ENCODE results near the gene SORCS3. TPM values are rescaled to one million over a fixed set of nuclear protein-coding genes. Genes with fewer than 3 reads are reported as not detected.

Gene SORCS3
- total RNA-seq, 2 donors from 2014 or later: 0.68 TPM; not detected in 1

DNA sequence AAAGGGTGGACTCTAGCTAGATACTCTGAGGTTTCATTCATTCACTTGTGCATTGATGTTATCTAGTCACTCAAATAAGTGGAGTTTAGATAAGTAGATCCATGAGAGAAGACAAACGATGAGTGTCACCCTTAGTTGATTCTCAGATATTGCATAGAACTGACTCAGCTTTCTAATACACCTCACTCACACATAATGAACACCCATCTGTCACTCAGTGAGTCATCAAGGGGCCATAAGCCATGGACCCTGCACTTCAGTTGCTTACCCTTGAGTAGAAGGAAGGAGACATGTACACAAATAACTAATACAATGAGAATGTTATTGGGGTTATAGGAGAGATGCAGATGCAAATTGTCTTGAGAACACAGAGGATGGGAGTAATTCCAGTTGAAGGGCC is 163.8 kb downstream of the SORCS3 start:
- Mint-ChIP-seq H3K36me3 (ENCODE audit: low read depth) (peaks cover 2% of the 10 kb centered on the region), H3K4me1 (peaks cover 16% of the 10 kb centered on the region), H3K9me3 (no peaks in the 10 kb centered on the region), H3K4me3 (no peak overlapping the region), H3K27me3 (ENCODE audit: insufficient read depth) (peaks cover 4% of the 10 kb centered on the region), H3K27ac (no peak overlapping the region)
- Histone ChIP-seq H3K27ac (ENCODE audit: low read depth, low read length) (no peak overlapping the region), H3K27me3 (ENCODE audit: control insufficient read depth, insufficient read depth, low read length, poor library complexity, severe bottlenecking) (no peaks in the 10 kb centered on the region), H3K4me1 (ENCODE audit: control insufficient read depth, insufficient read depth, low read length) (no peaks in the 10 kb centered on the region), H3K36me3 (ENCODE audit: control insufficient read depth, insufficient read depth, low read length) (no peaks in the 10 kb centered on the region), H3K4me3 (ENCODE audit: low read length) (no peak overlapping the region), H3K9ac (ENCODE audit: extremely low read depth, low read length, poor library complexity, severe bottlenecking) (no peak overlapping the region), H3K9me3 (ENCODE audit: control insufficient read depth, low read length) (no peaks in the 10 kb centered on the region)
- TF ChIP-seq, protein P1, sequence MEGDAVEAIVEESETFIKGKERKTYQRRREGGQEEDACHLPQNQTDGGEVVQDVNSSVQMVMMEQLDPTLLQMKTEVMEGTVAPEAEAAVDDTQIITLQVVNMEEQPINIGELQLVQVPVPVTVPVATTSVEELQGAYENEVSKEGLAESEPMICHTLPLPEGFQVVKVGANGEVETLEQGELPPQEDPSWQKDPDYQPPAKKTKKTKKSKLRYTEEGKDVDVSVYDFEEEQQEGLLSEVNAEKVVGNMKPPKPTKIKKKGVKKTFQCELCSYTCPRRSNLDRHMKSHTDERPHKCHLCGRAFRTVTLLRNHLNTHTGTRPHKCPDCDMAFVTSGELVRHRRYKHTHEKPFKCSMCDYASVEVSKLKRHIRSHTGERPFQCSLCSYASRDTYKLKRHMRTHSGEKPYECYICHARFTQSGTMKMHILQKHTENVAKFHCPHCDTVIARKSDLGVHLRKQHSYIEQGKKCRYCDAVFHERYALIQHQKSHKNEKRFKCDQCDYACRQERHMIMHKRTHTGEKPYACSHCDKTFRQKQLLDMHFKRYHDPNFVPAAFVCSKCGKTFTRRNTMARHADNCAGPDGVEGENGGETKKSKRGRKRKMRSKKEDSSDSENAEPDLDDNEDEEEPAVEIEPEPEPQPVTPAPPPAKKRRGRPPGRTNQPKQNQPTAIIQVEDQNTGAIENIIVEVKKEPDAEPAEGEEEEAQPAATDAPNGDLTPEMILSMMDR (conservative IDR thresholded peaks at IDR 0.05): no peak
- 100% methylated on average over 1 of the region's 1 CpG; no CpG with 5 or more reads in 1 of the 2 experiments for WGBS, 2 experiments (ENCODE audit: insufficient coverage in 1 of 2, insufficient read length in 1 of 2)
- no peak for DNase-seq

DNA sequence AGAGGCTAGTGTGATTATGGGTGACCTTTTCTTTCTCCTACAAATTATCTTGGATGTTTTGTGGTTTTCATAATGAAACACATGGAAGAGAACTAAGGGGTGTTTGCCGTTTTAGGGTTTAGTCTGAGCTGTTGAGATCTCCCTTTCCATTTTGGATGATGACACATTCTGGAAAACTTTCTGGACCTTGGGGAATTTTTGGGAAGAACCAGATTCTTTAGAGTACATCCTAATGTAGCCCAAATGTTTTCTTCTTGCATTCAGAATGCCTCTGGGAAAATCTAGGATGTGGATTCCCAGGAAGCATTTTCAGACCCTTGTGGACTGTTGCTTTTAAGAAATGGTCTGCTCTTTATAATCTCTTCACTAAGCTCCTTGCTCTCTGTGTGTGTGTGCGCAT is 165.7 kb downstream of the SORCS3 start:
- H3K36me3 Mint-ChIP-seq (ENCODE audit: low read depth): peaks cover 2% of the 10 kb centered on the region
- H3K4me1 Mint-ChIP-seq: peaks cover 2% of the 10 kb centered on the region
- H3K4me3 ChIP-seq (ENCODE audit: low read length): no peak overlapping the region
- no peak for DNase-seq
- H3K27me3 Mint-ChIP-seq (ENCODE audit: insufficient read depth): peaks cover 4% of the 10 kb centered on the region
- H3K36me3 ChIP-seq (ENCODE audit: control insufficient read depth, insufficient read depth, low read length): no peaks in the 10 kb centered on the region
- H3K4me1 ChIP-seq (ENCODE audit: control insufficient read depth, insufficient read depth, low read length): no peaks in the 10 kb centered on the region
- no peaks in the 10 kb centered on the region for H3K27me3 ChIP-seq (ENCODE audit: control insufficient read depth, insufficient read depth, low read length, poor library complexity, severe bottlenecking)
- H3K9me3 ChIP-seq (ENCODE audit: control insufficient read depth, low read length): no peaks in the 10 kb centered on the region
- H3K9me3 Mint-ChIP-seq: no peaks in the 10 kb centered on the region
- H3K9ac ChIP-seq (ENCODE audit: extremely low read depth, low read length, poor library complexity, severe bottlenecking): no peak overlapping the region
- TF ChIP-seq, protein P1 (conservative IDR thresholded peaks at IDR 0.05): no peak
- no peak overlapping the region for H3K27ac Mint-ChIP-seq
- 89 to 100% methylated on average over 1 to 2 of the region's 2 CpGs for WGBS, 2 experiments (ENCODE audit: insufficient coverage in 1 of 2, insufficient read length in 1 of 2)
- H3K4me3 Mint-ChIP-seq: no peak overlapping the region
- H3K27ac ChIP-seq (ENCODE audit: low read depth, low read length): no peak overlapping the region

DNA sequence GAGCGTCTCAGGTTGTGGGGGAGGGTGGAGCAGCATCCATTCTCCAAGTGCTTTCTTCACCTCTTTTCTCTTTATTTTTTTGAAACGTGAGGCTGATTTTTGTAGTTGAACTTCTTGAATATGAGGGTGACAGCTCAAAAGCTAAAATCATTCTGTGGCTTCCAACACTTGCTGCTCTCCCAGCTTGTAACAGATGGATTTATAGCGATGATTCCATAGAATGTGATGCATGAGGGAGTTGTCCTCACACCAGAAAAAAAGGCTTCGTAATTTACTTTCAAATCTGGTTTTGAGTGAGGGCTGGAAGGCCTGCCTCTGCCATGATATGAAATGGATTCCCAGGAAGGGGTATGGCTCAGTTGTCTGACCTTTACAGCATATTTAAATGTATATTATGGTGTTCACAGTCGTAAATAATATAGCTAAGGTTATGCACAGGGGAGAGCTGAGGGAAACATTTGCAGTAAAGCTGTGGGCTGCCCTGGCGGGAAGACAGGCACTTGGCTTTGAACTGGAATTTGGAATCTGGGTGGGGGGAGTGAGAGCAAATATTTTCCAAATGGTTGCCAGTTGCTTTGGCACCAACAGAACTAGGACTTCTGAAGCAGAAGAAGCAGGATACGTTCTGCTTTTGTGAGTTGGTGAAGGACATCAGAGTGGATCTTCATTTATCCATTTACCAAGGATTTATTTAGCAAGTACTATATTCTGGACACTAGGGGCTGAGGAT is 166.7 kb downstream of the SORCS3 start:
- Mint-ChIP-seq H3K4me3 (no peak overlapping the region), H3K9me3 (no peaks in the 10 kb centered on the region), H3K27ac (no peak overlapping the region), H3K27me3 (ENCODE audit: insufficient read depth) (peaks cover 4% of the 10 kb centered on the region), H3K36me3 (ENCODE audit: low read depth) (peaks cover 2% of the 10 kb centered on the region), H3K4me1 (peaks cover 2% of the 10 kb centered on the region)
- WGBS, 2 experiments (ENCODE audit: insufficient coverage in 1 of 2, insufficient read length in 1 of 2): 82 to 94% methylated on average over 4 to 7 of the region's 7 CpGs
- Histone ChIP-seq H3K4me1 (ENCODE audit: control insufficient read depth, insufficient read depth, low read length) (no peaks in the 10 kb centered on the region), H3K36me3 (ENCODE audit: control insufficient read depth, insufficient read depth, low read length) (no peaks in the 10 kb centered on the region), H3K9me3 (ENCODE audit: control insufficient read depth, low read length) (no peaks in the 10 kb centered on the region), H3K4me3 (ENCODE audit: low read length) (no peak overlapping the region), H3K27ac (ENCODE audit: low read depth, low read length) (no peak overlapping the region), H3K9ac (ENCODE audit: extremely low read depth, low read length, poor library complexity, severe bottlenecking) (no peak overlapping the region), H3K27me3 (ENCODE audit: control insufficient read depth, insufficient read depth, low read length, poor library complexity, severe bottlenecking) (no peaks in the 10 kb centered on the region)
- DNase-seq: no peak
- TF ChIP-seq, protein P1 (conservative IDR thresholded peaks at IDR 0.05): no peak

All from endodermal cell (in vitro differentiated cells).